OCI-M2 (cell line): ENCODE measurements around the gene KCTD3.

Experiments used
- DNase-seq: peaks from one replicate; lab custom pipeline; 2025; ENCODE audit not compliant: unreplicated experiment; lab: John Stamatoyannopoulos, UW

The KCTD3 gene

DNA sequence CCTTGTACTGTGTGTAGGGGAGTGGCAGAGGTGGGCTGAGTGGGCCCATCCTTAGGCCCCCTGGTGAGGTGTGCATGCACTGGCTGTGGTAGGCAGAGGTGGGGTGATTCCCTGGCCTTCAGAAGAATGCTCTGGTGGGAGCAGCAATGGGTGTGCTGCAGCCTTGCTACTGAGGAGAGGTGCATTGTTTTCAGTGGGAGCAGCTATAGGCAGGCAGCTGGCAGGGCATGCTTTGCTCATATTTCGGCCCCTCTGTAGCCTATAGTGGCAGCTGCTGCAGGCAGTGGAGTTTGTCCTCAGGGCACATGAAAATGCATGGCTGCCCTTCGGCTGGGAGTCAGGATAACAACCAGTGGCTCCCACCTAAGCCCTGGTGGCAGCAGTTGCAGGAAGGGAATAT lies 10.1 kb upstream of the KCTD3 start:
- no peak for DNase-seq

DNA sequence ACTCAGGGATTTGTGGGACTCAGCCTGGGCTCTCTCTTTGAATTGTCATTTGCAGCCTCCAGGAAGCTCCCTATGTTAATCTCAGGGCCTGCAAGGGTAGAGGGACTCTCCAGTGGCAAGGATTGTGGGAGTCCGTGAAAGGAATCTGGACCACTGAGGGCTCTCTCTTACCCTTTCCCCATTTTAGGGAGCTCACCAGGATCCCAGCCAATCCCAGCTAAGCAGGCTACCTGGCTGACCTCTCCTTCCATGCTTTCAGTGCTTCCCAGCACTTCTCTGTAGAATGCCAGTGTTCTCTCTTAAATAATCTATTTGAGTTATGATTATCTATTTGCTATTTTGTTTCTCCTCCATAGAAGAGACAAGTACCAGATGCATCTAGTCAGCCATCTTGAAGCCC lies 9.6 kb upstream of the KCTD3 start:
- DNase-seq, result no peak

DNA sequence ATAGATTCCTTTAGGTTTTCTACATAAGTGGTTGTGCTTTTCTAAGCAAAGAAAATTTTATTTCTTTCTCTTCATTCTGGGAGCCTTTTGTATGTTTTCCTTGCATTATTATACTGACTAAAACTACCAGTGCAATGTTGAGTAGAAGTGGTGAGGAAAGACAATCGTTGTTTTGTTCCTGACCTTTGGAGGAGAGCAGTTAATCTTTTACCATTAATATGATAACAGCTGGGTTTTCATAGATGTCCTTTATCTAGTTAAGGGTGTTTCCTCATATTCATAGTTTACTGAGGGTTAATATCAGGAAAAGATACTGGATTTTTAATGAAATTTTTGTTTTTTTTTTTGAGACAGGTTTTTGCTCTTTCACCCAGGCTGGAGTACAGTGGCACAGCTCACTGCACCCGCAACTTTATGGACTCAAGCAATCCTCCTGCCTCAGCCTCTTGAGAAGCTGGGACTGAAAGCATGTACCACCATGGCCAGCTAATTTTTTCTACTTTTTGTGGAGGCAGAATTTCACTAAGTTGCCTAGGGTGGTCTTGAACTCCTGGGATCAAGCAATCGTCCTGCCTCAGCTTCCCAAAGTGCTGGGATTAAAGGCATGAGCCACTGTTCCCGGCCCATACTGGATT lies 9.0 kb upstream of the KCTD3 start:
- DNase-seq, result no peak

DNA sequence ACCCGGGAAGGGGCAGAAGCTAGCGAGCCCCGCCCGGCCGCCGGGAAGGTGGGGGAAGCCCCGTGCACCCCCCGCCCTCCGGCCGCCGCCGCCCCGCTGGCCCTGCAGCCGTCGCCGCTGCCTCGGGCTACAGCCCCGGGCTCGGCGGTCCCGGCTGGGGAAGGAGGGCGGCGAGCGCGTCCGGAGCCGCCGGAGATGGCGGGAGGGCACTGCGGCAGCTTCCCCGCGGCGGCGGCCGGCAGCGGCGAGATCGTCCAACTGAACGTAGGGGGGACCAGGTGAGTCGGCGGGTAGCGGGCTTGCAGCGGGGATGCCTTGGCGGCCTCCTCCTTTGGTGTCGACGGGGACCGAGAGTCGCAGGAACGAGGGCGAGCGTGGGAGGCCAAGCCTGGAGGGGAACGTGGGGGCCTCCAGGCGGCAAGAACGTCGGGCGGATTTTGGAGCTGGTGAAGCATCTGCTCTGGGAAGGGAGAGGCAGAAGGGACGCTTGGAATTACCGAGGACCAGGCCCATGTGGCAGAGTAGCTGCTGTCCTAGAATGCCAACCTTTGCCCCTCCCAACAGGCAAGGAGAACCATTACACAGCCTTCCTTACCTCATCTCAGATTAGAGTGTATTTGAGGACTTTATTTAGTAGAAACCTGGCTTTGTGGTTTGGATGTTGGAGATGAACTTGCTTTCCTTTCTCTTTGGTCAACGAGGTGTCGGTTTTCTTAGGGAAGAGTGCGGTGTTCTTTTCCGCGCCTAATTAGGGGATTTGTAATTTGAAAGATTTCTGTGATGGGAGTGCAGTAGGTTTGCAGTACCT lies 591 bp downstream of the KCTD3 start:
- no peak for DNase-seq

DNA sequence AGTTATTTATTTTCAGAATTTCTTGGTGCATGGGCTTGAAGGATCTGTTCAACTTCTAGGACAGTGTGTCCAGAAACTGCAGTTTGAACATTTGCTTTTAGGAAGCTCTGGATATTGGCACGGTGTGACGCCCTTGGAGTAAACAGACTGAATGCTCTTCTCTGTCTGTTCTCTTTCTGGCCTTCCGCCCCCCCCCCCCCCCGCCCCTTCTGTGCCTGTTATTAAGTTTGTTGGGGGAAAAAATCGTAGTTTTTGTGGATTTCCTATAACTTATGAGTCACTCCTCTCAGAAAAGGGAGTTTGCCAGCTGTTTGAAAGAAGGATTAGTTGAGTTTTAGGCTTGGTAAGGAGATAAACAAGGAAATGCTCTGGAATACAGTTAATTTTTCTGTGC lies 1.2 kb downstream of the KCTD3 start:
- DNase-seq, result no peak

DNA sequence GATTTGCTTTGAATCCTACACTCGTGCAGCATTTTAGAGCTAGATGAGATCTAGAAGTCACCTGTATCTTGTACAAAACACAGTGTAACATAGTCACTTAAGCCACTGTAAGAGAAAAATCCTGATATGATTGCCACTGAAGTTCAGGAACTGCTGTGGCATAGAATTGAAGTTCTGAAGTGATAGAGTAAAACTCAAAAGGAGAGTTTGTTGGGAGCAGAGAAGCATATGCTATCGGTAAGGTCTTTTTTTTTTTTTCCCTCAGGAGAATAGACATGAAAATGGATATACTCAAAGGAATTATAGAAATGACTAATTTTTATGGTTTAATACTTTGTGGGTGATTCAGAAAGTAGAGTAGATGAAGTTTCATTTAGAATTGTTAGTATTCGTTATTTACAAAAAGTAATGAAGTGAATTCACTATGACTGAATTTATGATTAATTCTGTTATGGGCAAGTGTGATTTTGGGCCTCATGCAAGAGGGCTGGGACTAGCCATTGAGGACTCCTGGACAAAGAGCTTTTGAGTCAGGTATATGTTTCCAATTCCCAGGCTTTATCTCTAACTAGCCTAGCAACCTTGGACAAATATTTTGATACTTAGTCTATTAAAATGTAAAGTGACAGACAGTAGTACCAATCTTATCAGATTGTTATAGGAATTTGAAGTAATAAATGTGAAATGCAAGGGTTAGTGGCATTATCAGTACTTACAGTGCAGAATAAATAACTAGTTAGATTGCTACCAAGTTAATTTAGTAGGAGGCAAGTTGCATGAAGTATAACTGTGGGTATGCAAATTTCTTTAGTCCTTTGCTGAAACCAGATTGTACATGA lies 3.1 kb downstream of the KCTD3 start:
- DNase-seq, result no peak

DNA sequence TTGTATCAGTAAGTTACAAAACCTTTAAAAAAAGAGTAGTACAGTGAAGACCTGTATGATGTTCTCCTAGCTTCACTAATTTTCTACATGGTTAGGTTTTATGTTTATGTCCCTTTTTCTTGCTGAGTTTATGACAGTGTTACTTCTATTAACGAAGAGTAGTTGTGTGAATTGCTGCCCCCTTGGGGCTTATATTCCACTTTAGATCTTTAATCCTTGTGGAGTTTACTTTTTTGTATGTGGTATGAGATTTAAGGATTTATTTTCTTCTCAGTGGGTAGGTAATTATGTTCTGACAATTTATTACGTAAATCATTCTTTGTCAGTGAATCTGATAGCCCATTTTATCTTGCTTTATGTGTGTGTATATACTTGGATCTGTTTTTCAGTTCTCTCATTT lies 14.8 kb downstream of the KCTD3 start:
- DNase-seq, result no peak

DNA sequence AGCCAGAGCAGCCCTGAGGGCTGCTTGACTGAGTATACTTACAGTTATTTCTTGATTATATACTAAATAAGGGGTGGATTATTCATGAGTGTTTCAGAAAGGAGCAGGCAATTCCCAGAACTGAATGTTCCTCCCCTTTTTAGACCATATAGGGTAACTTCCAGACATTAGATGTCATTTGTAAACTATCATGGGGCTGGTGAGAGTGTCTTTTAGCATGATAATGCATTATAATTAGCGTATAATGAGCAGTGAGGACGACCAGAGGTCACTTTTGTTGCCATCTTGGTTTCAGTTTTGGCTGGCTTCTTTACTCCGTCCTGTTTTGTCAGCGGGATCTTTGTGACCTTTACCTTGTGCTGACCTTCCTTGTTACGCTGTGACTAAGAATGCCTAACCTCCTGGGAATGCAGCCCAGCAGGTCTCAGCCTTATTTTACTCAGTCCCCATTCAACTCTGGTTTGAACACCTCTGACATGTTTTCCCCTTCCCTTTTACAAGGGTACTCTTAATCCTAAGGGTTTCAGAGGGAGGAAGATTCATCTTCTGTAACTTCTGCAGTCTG lies 16.2 kb downstream of the KCTD3 start:
- no peak for DNase-seq

DNA sequence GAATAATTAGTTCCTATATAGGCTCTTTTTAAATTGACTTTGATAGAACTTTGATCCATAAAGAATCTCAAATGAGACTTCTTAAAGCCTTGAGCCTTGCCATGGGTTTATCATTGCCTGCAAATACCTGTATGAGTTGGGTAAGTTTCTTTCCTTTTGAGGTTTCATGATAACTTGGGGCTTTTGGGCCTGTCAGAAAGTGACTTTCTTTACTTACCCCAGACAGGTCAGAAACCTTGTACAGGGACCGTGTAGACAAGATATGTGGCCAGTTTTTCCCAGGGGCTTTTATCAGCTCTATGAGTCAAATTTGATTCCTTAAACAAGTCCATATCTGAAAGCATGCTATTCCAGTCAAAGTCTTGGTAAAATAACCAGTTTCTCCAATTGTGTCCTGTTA lies 17.3 kb downstream of the KCTD3 start:
- no peak for DNase-seq

DNA sequence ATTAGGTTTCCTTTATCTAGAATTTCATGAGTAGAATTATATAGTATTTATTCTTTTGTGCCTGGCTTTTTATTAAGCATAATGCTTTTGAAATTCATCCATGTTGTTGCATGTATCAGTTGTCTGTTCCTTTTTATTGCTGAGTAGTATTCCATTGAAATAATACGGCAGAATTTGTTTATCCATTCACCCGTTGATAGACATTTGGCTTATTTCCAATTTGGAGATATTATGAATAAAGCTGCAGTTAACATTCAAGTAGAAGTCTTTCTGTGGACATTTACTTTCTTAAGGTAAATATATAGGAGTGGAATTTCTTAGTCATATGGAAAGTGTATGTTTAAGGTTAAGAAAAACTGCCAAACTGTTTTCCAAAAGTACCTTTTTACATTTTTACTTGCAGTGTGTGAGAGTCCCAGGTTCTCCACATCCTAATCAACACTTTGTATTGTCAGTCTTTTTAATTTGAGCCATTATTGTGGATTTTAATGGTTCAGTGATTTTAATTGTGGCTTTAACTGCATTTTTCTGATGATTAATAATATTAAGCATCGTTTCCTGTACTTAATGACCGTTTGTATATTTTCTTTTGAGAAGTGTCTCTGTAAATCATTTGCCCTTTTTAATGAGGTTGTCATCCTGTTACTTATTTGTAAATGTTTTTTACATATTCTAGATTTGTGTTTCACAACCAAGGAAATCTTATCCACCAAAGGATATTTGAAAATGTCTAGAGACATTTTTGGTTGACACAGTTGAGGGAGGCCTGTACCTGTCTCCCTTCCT lies 22.7 kb downstream of the KCTD3 start:
- no peak for DNase-seq

DNA sequence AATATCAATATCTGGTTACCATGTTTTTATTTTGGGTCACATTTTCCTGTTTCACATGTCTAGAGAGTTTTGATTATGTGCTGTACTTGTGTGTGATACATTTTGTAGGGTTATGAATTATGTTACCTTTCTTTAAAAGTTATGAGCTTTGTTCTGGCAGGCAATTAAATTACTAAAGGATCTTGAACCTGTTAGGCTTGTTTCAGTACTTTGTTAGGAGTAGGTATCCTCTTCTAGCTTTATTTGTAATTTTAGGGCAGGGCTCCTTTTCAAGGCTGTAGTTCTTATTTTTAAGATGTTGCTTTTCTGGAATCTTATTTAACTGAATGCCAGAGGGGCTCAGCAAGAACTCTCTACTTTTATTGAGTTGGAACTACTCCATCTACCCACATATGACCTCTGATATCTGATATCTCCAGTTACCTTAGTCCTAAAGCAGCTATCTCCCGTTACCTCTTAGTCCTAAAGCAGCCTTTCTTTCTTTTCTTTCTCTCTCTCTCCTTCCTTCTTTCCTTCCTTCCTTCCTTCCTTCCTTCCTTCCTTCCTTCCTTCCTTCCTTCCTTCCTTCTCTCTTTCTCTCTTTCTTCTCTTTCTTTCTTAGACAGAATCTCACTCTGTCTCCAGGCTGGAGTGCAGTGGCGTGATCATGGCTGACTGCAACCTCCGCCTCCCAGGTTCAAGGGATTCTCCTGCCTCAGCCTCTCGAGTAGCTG lies 23.8 kb downstream of the KCTD3 start:
- DNase-seq, result no peak

DNA sequence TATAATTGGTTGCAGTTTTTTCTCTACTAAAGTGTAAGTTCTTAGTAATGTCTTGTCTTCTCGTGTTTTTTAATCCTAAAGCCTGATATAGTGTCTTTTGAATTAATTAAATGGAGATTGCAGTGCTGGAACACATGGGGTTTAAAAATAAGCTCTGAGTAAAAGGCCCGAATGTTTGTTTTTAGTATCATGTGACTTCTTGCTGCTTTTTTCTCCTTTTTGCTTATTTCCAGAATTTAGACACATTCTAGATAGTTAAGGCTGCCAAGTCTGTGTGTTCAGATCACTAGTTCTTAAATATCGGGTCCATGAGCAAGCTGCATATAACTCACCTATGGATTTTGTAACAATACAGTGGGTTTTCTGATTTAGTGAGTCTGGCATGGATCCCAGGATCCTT lies 27.5 kb downstream of the KCTD3 start:
- DNase-seq, result no peak

DNA sequence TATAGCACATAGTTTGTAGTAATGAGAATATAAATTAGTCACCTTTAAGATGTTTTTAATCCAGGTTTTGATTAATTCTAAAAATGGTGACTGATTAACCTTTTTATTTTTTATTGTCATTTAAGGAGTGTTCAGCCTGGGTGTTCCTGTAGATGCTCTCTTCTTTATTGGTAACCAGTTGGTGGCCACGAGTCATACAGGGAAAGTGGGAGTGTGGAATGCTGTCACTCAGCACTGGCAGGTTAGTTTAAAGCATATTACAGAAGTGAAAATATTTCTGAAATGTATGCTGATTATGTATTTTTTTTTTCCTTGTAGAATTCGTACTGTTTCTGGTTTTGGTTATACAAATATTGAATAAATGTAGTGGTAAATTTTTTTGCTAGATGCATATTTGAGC lies 28.1 kb downstream of the KCTD3 start:
- no peak for DNase-seq

DNA sequence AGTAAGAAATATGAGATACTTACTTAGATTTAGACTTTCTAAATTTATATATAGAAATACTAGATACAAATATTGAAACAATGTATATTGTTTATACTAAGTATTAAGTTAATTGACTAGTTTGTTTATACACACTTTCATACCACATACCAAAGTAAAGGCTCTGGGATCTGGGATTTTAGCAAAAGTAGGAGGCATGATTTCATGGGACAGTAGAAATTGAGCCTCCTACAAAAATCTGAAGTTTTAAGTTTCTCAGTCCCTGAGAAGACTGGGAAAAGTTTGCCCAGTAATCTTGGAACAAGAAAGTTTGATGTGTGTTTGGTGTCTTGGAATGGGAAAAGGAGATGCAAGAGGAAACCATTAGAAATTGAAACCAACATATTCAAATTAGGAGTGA lies 30.9 kb downstream of the KCTD3 start:
- no peak for DNase-seq

DNA sequence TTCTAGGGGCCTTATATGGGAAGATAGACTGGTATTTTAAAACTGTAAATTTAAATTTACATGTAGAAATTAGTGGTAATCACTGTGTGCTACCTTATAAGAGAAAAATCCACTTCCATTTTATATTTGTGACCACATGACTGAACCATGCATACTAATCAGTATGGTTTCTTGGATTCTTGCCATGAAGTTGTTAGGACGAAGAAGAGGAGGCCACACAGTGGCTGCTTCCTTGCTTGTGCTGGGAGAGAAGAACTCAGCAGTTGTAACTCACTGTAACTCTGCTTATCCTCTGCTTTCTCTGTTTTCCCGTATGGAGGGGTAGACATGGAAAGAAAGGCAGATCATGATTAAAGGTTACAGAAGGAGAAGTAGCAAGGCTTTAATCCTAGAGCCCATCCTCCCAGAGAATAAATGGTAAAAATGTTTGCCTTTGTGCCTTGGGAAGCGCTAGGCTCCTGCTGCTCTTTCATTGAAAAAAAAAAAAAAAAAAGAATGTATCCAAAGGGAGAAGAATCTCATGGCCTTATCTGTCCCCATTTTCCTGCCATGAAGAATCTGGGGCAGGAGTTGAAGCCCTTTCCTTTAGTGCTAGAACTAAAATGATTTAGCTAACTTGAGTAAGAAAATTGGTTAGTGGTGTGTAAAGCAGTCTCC lies 32.4 kb downstream of the KCTD3 start:
- no peak for DNase-seq

DNA sequence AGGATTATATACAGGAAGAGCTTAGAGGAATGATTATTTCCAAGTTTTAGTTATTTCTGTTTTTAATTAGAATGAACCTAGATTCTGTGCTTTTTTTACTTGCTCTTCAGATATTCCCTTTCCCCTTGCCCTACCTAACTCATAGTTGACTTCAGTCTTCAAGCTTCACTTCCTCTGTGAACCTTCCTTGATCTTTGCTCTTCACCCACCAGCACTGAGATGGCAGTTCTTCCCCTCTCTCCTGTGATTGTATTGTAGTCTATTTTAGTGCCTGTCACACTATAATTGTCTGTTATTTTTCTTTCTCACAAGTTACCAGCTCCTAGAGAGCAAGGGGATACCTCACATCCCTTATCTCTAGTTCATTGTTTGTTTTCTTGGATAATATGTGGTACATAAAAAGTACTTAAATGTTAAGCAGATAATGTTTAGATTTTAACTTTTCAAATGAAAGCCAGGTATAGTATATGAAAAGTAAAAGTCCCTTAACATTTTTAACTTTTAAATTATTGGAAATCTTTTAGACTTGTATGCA lies 33.2 kb downstream of the KCTD3 start:
- no peak for DNase-seq

DNA sequence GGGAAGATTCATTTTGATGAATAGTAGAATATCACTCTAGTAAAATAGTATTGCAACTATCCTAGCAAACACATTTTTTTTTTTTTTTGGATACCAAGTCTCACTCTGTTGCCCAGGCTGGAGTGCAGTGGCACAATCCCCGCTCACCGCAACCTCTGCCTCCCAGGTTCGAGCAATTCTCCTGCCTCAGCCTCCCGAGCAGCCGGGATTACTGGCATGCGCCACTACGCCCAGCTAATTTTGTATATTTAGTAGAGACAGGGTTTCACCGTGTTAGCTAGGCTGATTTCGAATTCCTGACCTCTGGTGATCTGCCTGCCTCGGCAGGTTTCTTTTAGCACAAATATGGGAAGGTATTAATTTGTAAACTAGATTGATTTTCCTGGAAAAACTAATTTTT lies 33.8 kb downstream of the KCTD3 start:
- no peak for DNase-seq

DNA sequence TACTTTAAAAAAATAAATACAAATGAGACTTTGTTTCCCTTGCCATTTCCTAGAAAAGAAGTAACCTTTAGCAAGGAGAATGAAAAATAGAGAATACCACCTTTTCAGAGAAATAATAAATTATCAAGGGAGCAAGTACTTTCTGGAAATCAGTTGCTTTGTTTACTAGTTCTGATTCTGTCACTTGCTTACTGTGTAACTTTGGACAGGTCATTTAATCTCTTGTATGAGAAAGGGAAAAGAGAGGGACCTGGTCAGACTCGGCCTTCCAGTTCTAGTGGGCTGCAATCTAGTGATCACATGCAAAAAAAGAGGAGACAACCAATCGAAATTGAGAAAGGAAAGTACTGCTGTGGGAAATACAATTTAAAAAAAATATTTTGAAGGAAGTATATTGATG lies 34.2 kb downstream of the KCTD3 start:
- no peak for DNase-seq

DNA sequence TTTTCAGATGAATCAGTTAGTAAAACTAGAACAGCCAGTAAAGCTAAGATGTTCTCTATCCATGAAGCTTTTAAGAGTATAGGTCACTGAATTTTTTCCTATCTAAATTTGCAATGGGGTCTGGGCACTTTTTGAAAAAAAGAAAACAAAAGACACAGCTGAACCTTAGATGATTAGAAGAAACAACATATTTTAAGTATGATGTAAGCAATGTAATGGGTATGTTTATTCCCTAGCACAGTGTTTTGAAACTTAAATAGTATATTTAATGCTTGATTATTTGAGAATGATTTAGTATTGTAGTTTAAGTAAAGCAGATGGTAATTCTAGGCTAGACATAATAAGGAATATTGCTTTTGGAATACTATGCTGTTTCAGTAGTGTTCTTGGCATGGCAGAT lies 36.2 kb downstream of the KCTD3 start:
- no peak for DNase-seq
